DOHH2 (cell line): Measurements from ENCODE around the gene RAB7A.

ENCODE experiments used
- H3F3A ChIP-seq: fragments of 200-600 bp; sonication (generic), shearing (Covaris generic); 2 replicates; pipeline ENCODE4 v1.6.0; 2016; ENCODE audit warnings: antibody characterized with exemption, mild to moderate bottlenecking; ENCODE audit not compliant: control insufficient read depth, insufficient read depth
- H3K27ac ChIP-seq: fragments of 200-600 bp; sonication (generic); 2 replicates; pipeline ENCODE4 v1.5.1; 2014; ENCODE audit warnings: low read depth, mild to moderate bottlenecking, low read length, moderate library complexity
- H3K27me3 ChIP-seq: fragments of 200-600 bp; sonication (generic); 2 replicates; pipeline ENCODE4 v1.6.1; 2014; ENCODE audit warnings: mild to moderate bottlenecking, low read length, mixed read lengths; ENCODE audit not compliant: control insufficient read depth
- H3K36me3 ChIP-seq: fragments of 200-600 bp; sonication (generic); 2 replicates; pipeline ENCODE4 v1.6.1; 2014; ENCODE audit warnings: mild to moderate bottlenecking, low read length, moderate library complexity, mixed read lengths; ENCODE audit not compliant: control insufficient read depth
- H3K4me1 ChIP-seq: fragments of 200-600 bp; sonication (generic); 2 replicates; pipeline ENCODE4 v1.6.1; 2014; ENCODE audit warnings: mild to moderate bottlenecking, low read length, mixed read lengths; ENCODE audit not compliant: control insufficient read depth
- H3K4me2 ChIP-seq: fragments of 200-600 bp; sonication (generic); 2 replicates; pipeline ENCODE4 v1.6.0; 2014; ENCODE audit warnings: mild to moderate bottlenecking, low read length, moderate library complexity
- H3K4me3 ChIP-seq: fragments of 200-600 bp; sonication (generic); 2 replicates; pipeline ENCODE4 v1.5.1; 2014; ENCODE audit warnings: mild to moderate bottlenecking, low read length, mixed read lengths
- H3K79me2 ChIP-seq: fragments of 200-600 bp; sonication (generic); 2 replicates; pipeline ENCODE4 v1.6.1; 2014; ENCODE audit warnings: mild to moderate bottlenecking, low read length, mixed read lengths; ENCODE audit not compliant: control insufficient read depth
- H3K9me2 ChIP-seq: fragments of 200-600 bp; sonication (generic); replicated peaks from 2 replicates; pipeline ENCODE4 v1.6.1; 2014; ENCODE audit warnings: mild to moderate bottlenecking, low read length, mixed read lengths; ENCODE audit not compliant: control insufficient read depth
- H3K9me3 ChIP-seq: fragments of 200-600 bp; sonication (generic); 2 replicates; pipeline ENCODE4 v1.6.1; 2014; ENCODE audit warnings: antibody characterized with exemption, low read length, mixed read lengths; ENCODE audit not compliant: control insufficient read depth, insufficient read depth
- H4K20me1 ChIP-seq: fragments of 200-600 bp; sonication (generic); 2 replicates; pipeline ENCODE4 v1.6.0; 2014; ENCODE audit warnings: low read depth, mild to moderate bottlenecking, antibody characterized with exemption, low read length, moderate library complexity; ENCODE audit not compliant: control insufficient read depth, insufficient read depth
- EZH2phosphoT487 ChIP-seq: fragments of 200-600 bp; sonication (generic); IDR thresholded peaks from 2 replicates; pipeline ENCODE4 v1.6.1; 2017; ENCODE audit warnings: borderline replicate concordance, mild to moderate bottlenecking, antibody characterized with exemption, low read length, moderate library complexity, mixed read lengths
- TF ChIP-seq, protein P1 (sequence below): fragments of 200-600 bp; sonication (generic); IDR thresholded peaks from one replicate; pipeline ENCODE4 v1.5.1; 2014; ENCODE audit warnings: antibody characterized with exemption, mild to moderate bottlenecking, low read depth, low read length; ENCODE audit not compliant: poor library complexity, severe bottlenecking

RAB7A gene

DNA sequence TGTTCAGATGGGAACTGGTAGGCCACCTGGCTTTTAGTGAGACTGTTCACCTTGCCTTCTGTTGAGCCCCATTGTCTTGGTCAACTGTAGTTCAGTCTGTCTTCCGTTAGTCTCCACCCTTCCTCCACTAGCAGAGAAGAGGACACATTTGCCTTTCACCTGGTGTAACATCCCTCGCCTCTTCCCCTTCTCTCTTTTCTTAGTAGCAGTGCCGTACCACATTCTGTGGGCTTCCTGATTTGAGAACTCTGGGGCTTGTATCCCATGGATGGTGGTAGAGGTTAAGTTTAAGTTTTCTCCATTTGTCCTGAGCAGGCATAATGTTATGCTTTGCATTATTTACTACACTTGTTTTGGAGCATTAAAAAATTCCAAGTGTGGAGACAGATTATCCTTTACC, 49.3 kb downstream of the RAB7A start:
- Histone ChIP-seq H3K36me3 (no peaks in the 10 kb centered on the region), H3K27ac (no peak overlapping the region), H3K4me2 (no peak overlapping the region), H3K9me2 (no peaks in the 10 kb centered on the region), H3K27me3 (no peaks in the 10 kb centered on the region), H3K79me2 (peaks cover 87% of the 10 kb centered on the region), H3K4me1 (no peaks in the 10 kb centered on the region), H3K9me3 (no peaks in the 10 kb centered on the region), H3F3A (no peaks in the 10 kb centered on the region), H3K4me3 (no peak overlapping the region), H4K20me1 (peaks cover 11% of the 10 kb centered on the region; the same call in 1 of the 2 replicates)
- no peak for TF ChIP-seq EZH2phosphoT487
- TF ChIP-seq, protein P1, sequence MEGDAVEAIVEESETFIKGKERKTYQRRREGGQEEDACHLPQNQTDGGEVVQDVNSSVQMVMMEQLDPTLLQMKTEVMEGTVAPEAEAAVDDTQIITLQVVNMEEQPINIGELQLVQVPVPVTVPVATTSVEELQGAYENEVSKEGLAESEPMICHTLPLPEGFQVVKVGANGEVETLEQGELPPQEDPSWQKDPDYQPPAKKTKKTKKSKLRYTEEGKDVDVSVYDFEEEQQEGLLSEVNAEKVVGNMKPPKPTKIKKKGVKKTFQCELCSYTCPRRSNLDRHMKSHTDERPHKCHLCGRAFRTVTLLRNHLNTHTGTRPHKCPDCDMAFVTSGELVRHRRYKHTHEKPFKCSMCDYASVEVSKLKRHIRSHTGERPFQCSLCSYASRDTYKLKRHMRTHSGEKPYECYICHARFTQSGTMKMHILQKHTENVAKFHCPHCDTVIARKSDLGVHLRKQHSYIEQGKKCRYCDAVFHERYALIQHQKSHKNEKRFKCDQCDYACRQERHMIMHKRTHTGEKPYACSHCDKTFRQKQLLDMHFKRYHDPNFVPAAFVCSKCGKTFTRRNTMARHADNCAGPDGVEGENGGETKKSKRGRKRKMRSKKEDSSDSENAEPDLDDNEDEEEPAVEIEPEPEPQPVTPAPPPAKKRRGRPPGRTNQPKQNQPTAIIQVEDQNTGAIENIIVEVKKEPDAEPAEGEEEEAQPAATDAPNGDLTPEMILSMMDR = no peak

DNA sequence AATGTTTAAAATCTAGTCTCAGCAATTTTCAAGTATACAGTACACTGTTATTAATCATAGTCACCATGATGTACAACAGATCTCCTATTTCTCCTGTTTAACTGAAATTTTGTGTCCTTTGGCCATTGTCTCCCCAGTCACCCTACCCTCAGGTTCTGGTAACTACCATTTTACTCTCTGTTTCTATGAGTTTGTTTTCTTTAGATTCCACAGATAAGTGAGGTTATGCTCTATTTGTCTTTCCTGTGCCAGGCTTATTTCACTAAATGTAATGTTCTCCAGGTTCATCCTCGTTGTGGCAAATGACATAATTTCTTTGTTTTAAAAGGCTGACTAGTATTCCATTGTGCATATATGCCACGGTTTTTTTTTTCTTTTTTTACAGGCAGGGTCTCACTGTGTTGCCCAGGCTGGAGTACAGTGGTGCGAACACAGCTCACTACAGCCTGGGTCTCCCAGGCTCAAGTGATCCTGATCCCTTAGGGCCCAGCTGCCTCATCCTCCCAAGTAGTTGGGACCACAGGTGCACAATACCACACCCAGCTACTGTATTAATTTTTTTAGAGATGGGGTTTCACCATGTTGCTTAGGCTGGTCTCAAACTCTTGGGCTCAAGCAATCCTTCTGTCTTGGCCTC, 50.0 kb downstream of the RAB7A start:
- Histone ChIP-seq H3K36me3 (no peaks in the 10 kb centered on the region), H3K9me3 (no peaks in the 10 kb centered on the region), H4K20me1 (peaks cover 9% of the 10 kb centered on the region; the same call in 1 of the 2 replicates), H3K27me3 (no peaks in the 10 kb centered on the region), H3F3A (no peaks in the 10 kb centered on the region), H3K4me1 (no peaks in the 10 kb centered on the region), H3K4me2 (no peak overlapping the region), H3K27ac (no peak overlapping the region), H3K4me3 (no peak overlapping the region), H3K79me2 (peaks cover 87% of the 10 kb centered on the region), H3K9me2 (no peaks in the 10 kb centered on the region)
- TF ChIP-seq, protein P1 = no peak
- TF ChIP-seq EZH2phosphoT487 = no peak

DNA sequence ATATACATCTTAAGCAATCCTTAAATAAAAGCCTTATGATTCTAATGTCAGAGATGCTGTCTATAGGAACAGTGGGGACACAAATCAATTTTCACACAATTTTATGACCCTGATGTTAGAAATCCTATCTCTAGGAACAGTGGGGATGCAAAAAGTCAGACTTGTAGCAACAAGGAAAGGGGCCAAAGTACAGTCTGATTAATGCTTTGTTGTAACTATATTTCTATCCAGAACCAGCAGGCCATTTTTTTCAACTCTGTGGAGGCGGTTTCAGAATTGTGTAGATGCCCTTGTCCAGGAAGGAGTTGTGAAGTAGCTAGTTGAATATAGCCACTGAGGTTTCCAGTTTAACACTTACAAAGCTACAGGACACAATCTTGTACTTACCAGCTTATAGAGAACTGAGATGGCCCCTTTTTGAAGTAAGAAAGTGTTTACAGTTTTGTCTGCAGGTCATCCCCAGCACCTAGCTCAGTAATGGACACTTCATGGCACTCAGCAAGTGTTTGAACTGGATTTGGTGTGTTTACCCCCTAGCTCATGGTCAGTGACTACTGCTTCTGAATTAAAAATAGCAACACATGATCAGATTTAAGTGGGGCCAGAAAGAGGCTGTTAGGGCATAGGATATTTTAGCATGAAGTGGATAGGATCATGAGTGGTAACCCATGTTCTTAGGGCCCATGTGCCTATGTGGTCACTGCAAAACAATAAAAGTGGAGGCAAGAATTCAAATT, 54.3 kb downstream of the RAB7A start:
- Histone ChIP-seq H3K79me2 (peaks cover 98% of the 10 kb centered on the region), H4K20me1 (peaks cover 19% of the 10 kb centered on the region), H3K4me2 (no peak overlapping the region), H3K36me3 (no peaks in the 10 kb centered on the region), H3K27me3 (no peaks in the 10 kb centered on the region), H3K4me1 (peaks cover 19% of the 10 kb centered on the region), H3K4me3 (no peak overlapping the region), H3K9me2 (no peaks in the 10 kb centered on the region), H3K9me3 (no peaks in the 10 kb centered on the region), H3F3A (no peaks in the 10 kb centered on the region), H3K27ac (no peak overlapping the region)
- TF ChIP-seq EZH2phosphoT487 = no peak
- TF ChIP-seq, protein P1 = no peak
